ENCODE data around the gene PIAS4.

Gene PIAS4

DNA sequence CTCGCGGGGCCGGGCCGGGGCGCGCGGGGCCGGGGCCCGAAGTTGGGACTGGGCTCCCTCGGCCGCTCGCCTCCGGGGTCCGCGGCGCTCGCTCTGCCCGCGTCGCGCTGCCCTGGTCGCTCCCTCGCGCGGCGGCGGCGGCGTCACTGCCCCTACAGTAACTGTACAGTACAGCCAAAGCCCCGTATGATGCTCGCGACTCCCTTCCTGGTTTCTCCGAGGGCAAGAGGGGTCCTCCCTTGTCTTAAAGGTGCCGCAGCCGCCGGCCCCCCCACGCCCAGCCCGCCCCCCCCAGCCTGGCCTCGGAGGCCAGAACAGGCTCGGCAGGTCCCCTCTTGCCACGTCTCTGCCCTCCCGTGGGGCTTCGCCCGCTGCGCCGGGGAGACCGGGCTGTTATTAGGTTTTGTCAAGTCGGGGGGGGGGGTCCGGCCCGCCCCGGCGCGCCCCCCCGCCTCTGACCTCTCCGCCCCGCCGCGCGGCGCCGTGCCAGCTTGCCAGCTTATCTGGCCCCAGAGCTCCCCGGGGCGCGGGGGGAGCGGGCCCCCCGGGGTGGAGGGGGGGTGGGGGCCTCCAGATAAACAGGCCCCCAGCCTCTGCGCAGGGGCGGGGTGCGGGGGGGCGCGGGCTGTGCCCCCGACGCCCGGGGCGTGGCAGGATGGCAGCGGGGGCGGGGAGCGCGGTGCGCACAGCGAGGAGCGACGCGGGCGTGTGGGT lies 59.3 kb downstream of the PIAS4 start, which contains the start of gene ZBTB7A:
Gene ZBTB7A (minus strand): TSS at position 218 of the 714 bp plus-strand sequence. CDS start 11,667 bp downstream, outside the sequence.
- ChIA-PET POLR2A (interaction anchor here (0.7 kb wide), 1 partner anchor 80 kb away, joined by 3 read pairs; no protein-coding TSS in a partner anchor), CTCF (interaction anchor here (1.2 kb wide), 1 partner anchor 12 kb away, joined by 3 read pairs; no protein-coding TSS in a partner anchor)
- no peak for DNase-seq (ENCODE audit: low read depth, low spot score)
- H3K4me3 ChIP-seq (ENCODE audit: low read depth, low read length), result peak within 1 kb of the TSS; percentile 72
- TF ChIP-seq, protein P1, sequence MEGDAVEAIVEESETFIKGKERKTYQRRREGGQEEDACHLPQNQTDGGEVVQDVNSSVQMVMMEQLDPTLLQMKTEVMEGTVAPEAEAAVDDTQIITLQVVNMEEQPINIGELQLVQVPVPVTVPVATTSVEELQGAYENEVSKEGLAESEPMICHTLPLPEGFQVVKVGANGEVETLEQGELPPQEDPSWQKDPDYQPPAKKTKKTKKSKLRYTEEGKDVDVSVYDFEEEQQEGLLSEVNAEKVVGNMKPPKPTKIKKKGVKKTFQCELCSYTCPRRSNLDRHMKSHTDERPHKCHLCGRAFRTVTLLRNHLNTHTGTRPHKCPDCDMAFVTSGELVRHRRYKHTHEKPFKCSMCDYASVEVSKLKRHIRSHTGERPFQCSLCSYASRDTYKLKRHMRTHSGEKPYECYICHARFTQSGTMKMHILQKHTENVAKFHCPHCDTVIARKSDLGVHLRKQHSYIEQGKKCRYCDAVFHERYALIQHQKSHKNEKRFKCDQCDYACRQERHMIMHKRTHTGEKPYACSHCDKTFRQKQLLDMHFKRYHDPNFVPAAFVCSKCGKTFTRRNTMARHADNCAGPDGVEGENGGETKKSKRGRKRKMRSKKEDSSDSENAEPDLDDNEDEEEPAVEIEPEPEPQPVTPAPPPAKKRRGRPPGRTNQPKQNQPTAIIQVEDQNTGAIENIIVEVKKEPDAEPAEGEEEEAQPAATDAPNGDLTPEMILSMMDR (IDR thresholded peaks at IDR 0.05; ENCODE audit: insufficient read depth, low read length, missing control alignments), result no peak

- ChIA-PET POLR2A (interaction anchor here (0.7 kb wide), 1 partner anchor 80 kb away, joined by 3 read pairs; no protein-coding TSS in a partner anchor), CTCF (no interaction called here)
- peak overlapping the region; percentile 72 for H3K4me3 ChIP-seq (ENCODE audit: low read depth, low read length)
- no peak for DNase-seq (ENCODE audit: low read depth, low spot score)
- TF ChIP-seq, protein P1 (IDR thresholded peaks at IDR 0.05; ENCODE audit: insufficient read depth, low read length, missing control alignments), result no peak
Observed at GRCh38 chr19:4067396-4068046, 60.0 kb downstream of the PIAS4 start.

DNA sequence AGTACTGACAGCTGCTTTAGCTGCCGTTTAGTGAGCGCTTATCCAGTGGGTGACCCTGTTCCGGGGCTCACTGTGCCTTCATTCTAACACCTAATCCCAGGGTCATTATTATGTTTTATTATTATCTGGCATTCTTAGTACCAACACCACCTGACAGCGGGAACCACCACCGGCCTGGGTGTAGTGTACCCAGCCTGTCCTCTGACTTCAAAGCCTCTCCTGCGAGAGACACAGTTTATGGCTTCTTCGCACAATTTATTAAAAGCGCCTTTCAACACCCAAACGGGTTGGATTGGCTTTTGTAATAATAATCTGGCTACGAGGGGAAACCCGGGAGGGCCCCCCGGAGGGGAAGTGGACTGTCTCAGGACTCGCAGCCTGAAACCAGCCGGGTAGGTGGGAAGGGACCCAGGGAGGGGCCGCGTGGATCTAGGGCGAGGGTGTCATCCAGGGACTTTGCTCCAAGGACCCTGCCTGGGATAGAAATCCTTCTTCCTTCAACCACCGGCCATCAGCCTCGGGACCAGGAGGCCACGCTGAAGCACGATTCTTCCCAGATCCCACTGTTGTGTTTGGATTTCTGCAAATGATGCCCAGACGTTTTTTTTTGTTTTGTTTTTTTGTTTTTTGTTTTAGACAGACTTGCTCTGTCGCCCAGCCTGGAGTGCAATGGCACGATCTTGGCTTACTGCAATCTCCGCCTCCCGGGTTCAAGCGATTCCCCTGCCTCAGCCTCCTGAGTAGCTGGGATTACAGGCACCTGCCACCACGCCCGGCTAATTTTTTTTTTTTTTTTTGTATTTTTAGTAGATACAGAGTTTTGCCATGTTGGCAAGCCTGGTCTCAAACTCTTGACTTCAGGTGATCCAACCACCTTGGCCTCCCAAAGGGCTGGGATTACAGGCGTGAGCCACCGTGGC lies 60.8 kb downstream of the PIAS4 start:
- POLR2A ChIA-PET, result no interaction called here
- H3K4me3 ChIP-seq (ENCODE audit: low read depth, low read length), result peak overlapping the region; percentile 72
- DNase-seq (ENCODE audit: low read depth, low spot score), result no peak
- CTCF ChIA-PET, result no interaction called here
- TF ChIP-seq, protein P1 (IDR thresholded peaks at IDR 0.05; ENCODE audit: insufficient read depth, low read length, missing control alignments), result no peak

DNA sequence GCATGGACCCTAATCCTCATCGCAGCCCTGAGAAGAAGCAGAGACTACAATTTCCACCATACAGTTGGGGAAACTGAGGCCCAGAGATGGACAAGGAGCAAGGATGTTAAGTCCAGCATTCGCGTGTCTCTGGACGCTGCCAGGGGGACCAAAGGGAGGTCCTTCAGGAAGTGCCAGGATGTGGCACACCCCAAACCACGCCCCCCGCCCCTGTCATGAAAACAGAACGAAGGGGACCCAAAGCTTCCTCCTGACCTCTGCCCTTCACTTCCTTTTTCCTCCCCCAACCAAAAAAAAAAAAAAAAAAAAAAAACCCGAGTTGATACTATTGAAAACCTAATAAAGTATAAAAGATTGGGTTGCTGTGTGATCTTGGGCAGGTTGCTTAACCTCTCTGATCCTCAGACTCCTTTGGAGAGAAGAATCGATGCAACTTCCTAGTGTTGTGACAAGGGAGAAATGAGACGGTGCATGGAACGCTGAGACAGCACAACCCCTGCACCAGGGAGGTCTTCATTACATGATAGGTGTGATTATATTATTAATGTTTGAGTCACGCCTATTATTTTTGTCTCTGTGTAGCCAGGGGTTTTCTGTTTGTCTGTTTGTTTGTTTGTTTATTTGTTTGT lies 61.9 kb downstream of the PIAS4 start:
- H3K4me3 ChIP-seq (ENCODE audit: low read depth, low read length), result no peak overlapping the region
- no peak for DNase-seq (ENCODE audit: low read depth, low spot score)
- TF ChIP-seq, protein P1 (IDR thresholded peaks at IDR 0.05; ENCODE audit: insufficient read depth, low read length, missing control alignments), result no peak
- ChIA-PET POLR2A (no interaction called here), CTCF (interaction anchor here (0.6 to 0.8 kb wide), 2 partner anchors 82 to 495 kb away, joined by 3 read pairs; no protein-coding TSS in a partner anchor)

GRCh38 chr19:4071610-4072009 lies 64.1 kb downstream of the PIAS4 start:
- ChIA-PET POLR2A (no interaction called here), CTCF (interaction anchor here (1.6 kb wide), 1 partner anchor 69 kb away, joined by 5 read pairs; no protein-coding TSS in a partner anchor)
- no peak overlapping the region for H3K4me3 ChIP-seq (ENCODE audit: low read depth, low read length)
- TF ChIP-seq, protein P1 (IDR thresholded peaks at IDR 0.05; ENCODE audit: insufficient read depth, low read length, missing control alignments), result no peak
- DNase-seq (ENCODE audit: low read depth, low spot score), result no peak
